Stimulated activated CD4-positive, alpha-beta T cell treated with anti-CD3 and anti-CD28 coated beads, TNF-alpha, amount 100 ng/mL, for 4 hours (primary cell): Measurements from ENCODE around the gene NOS1AP.

Experiments used
- DNase-seq, 3 experiments: peaks; one replicate each; pipeline ENCODE4 v3.0.0-alpha.2; 2020; ENCODE audit warnings: low read depth in 3 of 3

The NOS1AP gene

DNA sequence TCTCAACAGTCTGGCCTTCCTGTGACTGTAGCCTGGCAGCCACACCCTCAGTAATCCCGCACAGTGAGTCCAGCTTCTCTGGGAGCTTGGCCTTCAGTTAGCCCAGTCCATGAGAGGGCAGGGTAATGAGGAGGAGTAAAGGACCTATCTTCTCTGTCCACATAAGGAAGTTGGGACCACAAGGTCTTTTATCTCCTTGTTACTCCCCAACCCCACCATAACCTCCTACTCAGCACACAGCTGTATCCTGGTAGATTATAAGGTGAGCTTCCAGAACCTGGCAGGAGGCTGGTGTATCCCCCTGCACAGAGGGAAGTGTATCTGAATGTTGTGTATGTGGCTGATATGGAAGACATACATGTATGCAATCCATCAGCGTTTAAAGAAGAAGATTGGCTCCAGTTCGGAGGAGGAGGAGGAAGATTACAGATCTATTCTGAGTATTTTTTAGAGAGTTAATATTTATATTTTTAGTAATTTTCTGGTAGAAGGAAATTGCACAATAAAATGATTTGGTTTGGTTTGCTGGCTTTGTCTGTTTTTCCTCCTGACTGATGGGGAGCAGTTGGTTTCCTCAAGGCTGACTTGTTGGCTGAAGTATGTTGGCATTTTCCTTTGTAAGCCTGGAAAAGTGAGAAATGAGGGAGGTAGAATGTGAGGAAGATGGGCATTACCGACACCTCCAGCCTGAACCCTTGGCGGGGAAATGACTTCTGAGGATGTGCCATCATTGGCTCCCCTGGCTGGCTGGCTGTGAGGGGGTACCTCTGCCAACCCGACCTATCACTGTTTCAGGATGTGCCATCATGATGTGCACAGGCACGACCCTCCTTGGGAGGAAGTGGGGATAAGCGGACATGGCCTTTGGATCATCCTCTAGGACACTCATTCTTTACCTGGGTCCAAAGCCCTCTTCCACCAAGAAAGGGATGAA lies 317.1 kb downstream of the NOS1AP start:
- no peak for DNase-seq

GRCh38 chr1:162387226-162388082 lies 318.0 kb downstream of the NOS1AP start:
- no peak for DNase-seq

DNA sequence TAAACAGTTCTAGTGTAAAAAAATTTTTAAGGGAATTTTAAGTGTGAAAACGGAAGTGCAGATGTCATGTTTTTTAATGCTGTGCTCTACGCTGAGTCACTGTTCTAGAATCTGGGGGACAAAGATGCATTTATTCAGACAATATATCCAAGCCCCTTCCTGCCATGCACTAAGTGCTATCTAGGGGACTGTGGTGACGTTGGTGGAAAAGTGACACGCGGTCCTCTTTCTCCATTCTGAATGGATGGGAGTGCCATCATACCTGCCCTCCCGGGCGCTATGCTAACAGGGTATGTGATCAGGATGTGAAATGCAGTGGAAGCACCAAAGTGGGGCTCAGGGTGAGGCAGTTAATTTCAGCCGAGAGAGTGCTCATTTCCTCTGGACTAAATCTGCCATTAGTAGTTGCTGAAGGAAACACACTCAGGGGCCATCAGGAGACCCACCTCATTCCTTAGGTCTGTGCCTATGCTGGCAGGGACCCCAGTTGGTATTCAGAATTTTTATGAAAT lies 318.6 kb downstream of the NOS1AP start:
- no peak for DNase-seq

GRCh38 chr1:162388615-162389014 lies 319.1 kb downstream of the NOS1AP start:
- DNase-seq, result no peak

- no peak for DNase-seq
Observed at GRCh38 chr1:162389021-162389818, 319.7 kb downstream of the NOS1AP start.

- DNase-seq, result no peak
Observed at GRCh38 chr1:162389971-162390370, 320.5 kb downstream of the NOS1AP start.

DNA sequence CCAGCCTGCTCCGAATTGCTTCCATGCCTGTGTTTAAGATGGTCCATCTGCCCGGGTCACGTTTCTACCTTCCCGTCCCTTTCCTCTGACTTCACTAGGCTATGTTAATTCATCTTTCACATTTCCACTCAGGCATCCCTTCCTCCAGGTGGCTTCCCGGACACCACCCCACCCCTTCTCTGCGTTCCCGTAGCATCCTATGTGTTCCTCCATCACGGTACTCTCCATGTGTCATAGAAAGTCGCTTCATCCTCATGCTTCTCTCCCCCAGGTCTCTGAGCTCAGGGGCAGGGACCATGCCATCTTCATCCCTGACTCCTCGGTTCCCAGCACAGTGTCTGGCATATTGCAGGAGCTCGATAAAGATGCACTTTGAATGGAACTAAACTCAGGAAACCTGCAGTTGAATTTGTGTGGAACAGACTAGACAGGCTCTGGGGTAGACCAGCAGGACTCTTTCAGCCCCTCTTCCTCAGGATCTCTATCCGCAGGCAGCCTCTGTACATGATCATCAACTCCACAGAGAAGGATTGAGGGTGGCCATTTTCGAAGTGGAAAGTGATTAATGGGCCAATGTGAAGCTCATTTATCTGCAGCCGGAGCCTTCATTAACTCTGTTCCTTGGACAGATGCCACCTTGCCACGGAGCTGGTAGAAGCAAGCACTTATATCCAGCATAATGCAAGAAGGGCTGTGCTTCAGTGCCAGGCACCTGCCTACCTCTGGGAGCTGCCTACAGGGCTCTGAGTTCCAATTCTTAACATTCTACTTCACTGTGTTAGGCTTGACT lies 321.1 kb downstream of the NOS1AP start:
- no peak for DNase-seq

DNA sequence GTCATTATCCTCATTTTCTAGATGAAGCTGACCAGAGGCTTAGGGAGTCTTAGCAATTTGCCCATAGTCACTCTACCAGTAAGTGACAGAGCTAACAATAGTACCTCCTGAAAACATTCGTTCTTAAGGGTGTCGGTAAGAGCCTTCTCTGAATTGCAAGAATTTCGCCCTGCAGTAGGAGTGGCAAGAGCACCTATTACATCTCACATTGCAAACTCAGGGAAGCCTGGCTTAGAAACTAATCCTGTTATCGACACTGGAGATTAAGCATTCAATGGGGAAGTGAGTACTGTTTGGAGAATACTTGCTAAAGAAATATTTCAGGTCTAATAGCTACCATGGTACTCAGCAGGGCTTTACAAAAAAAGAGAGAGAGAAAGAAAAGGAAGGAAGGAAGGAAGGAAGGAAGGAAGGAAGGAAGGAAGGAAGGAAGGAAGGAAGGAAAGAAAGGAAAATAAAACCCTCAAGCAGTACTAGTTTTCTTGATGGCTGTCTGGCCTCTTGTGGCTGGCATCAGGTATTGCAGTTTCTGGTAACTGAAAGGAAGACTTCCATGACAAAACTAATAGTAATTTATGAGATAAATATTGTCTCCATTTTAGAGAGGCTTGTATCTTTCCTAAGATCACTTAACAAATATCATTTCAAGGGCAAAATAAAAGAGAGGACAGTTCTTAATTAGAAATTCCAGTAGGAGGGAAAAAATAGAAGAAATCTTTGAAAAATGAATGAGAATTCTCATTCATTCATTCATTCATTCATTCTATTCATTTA lies 322.5 kb downstream of the NOS1AP start:
- no peak for DNase-seq

- DNase-seq, result no peak
Observed at GRCh38 chr1:162396201-162396906, 326.9 kb downstream of the NOS1AP start.

DNA sequence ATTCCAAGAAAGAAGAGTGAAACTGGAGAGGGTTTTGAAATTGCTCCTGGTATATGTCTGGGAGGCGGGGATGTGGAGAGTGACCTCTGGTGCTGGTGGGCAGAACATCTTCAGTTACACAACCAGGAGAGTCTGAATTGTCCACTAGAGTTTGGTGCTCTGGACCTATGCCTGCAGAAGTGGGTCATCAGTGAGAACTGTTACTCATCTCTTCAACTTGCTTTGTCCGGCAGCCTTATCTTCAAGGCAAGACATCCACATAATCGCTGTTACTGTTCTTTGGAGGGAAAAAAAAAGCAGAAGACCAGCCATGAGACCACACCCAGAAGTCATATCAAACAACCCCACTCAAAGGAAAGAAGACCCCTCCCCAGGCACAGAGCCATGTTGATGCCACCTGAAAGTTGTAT lies 327.6 kb downstream of the NOS1AP start:
- no peak for DNase-seq

GRCh38 chr1:162397943-162398560 lies 328.6 kb downstream of the NOS1AP start:
- no peak for DNase-seq

DNA sequence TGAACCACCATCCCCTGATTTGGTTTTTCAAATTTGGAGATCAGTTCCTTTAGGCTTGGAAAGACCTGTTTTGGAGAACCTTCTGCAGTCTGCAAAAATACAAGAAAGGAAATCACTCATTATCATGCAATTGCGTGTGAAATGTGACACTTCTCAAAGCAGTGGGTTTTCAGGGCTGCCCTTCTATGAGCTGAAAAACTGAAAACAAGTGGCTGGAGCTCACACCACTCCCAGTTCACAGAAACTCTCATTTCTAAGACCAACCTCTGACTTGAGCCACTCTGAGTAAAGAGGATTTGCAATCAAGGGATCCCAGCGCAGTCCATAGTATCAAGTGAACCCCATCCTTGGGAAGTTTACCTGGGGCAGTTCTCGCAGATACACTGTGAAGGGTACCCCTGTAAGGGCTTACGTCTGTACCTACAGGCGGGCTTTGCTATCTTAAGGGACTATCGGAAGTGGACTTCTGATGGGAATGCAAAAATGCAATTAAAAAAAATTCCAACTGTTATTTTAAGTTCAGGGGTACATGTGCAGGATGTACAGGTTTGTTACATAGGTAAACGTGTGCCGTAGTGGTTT lies 329.6 kb downstream of the NOS1AP start:
- no peak for DNase-seq

DNA sequence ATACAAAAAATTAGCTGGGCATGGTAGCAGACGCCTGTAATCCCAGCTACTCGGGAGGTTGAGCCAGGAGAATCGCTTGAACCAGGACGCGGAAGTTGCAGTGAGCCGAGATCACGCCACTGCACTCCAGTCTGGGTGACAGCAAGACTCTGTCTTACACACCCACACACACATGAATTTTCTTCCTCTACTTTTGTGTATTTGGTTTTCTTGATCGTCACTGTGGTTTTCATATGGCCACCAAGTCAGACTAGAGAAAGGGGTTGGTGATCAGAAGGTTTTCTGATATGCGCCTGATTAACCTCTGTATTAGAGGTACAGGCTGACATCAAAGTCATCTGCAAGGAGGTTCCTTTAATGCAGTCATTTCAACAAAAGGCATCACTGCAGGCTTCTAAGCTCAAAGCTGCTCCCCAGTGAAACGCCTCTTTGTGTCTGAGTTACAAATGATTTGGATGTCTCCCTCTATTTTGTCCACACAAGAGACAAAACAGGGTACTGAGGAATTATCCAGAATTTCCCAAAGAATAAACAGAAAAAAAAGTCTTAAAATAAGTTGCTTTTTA lies 331.4 kb downstream of the NOS1AP start:
- no peak for DNase-seq

GRCh38 chr1:162404550-162405160 lies 335.2 kb downstream of the NOS1AP start:
- DNase-seq, result no peak

- DNase-seq, result no peak
Observed at GRCh38 chr1:162405800-162406199, 336.3 kb downstream of the NOS1AP start.

DNA sequence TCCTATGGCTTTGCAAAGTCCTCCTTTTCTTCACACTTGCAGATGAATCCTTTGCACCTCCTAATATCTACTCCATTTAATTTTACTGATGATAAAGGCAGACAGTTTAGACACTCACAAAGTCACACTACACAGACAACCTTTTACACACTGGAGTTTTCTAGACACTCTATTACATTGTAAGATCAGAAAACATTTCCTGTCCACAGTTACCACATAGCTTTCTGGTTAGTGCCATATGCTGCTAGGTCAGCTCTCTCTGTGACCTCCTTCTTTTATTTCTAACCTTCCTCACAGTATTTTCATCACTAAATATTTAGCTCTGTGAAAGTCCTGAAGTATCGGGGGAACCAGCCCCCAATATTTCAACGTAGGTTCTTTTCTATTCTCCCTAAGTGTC lies 337.3 kb downstream of the NOS1AP start:
- no peak for DNase-seq

DNA sequence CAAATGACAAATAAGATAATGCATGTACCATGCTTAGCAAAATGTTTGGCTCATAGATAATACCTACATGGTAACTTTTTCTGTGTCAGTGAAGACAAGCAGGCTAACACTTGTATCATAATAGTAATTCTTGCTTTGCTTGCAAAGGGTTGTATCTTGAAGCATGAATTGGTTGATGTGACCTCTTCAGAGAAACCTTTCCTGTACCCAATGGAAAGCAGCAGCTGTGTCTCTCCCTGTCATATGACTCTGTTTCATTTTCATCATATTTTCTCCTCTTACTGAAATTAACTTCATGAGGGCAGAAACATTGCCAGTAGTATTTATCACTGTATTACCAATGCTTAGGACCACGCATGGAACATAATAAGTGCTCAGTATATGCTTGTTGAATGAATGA lies 338.0 kb downstream of the NOS1AP start:
- no peak for DNase-seq

GRCh38 chr1:162412002-162412401 lies 342.5 kb downstream of the NOS1AP start, which contains the start of gene SH2D1B:
Gene SH2D1B, minus strand, starts transcription at chr1:162412136. Its CDS starts 120 bp downstream, at chr1:162412016.
- DNase-seq, result no peak
